ENCODE data around the gene RBBP7.

GRCh38 chrX:16827225-16827624 is 42.9 kb downstream of the RBBP7 start:
- TF ChIP-seq POLR2A (IDR thresholded peaks at IDR 0.05): no peak
- TF ChIP-seq, protein P1, sequence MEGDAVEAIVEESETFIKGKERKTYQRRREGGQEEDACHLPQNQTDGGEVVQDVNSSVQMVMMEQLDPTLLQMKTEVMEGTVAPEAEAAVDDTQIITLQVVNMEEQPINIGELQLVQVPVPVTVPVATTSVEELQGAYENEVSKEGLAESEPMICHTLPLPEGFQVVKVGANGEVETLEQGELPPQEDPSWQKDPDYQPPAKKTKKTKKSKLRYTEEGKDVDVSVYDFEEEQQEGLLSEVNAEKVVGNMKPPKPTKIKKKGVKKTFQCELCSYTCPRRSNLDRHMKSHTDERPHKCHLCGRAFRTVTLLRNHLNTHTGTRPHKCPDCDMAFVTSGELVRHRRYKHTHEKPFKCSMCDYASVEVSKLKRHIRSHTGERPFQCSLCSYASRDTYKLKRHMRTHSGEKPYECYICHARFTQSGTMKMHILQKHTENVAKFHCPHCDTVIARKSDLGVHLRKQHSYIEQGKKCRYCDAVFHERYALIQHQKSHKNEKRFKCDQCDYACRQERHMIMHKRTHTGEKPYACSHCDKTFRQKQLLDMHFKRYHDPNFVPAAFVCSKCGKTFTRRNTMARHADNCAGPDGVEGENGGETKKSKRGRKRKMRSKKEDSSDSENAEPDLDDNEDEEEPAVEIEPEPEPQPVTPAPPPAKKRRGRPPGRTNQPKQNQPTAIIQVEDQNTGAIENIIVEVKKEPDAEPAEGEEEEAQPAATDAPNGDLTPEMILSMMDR (IDR thresholded peaks at IDR 0.05): no peak
